Adrenal gland (tissue), 12 donors: ENCODE data around the gene TCERG1L. TPM values are rescaled to one million over a fixed set of nuclear protein-coding genes. Genes with fewer than 3 reads are reported as not detected.
A peak's percentile ranks its signal among the peaks of the same experiment; 100 is the strongest.

ENCODE experiments used
- DNase-seq, 7 donors: peaks; one replicate each; pipeline ENCODE4 v3.0.0-alpha.2; 2019 to 2020
- H3K27ac ChIP-seq, 5 donors: fragments of 200-600 bp; sonication (generic) in 4 of 5; 1 replicate in 3 of 5; 2 replicates in 2 of 5; pipeline versions ENCODE4 v1.5.1 to v1.8.0; 2016 to 2020; ENCODE audit warnings: mild to moderate bottlenecking in 1 of 5
- H3K27me3 ChIP-seq: fragments of 200-600 bp; 2 replicates; pipeline ENCODE4 v1.8.0; 2021
- H3K36me3 ChIP-seq, 2 donors: fragments of 200-600 bp; replicated peaks in 1 of 2; 1 replicate in 1 of 2; 2 replicates in 1 of 2; pipeline versions ENCODE4 v1.5.1 to v1.8.0; 2018 to 2022
- H3K4me1 ChIP-seq, 2 donors: fragments of 200-600 bp; replicated peaks in 1 of 2; 1 replicate in 1 of 2; 2 replicates in 1 of 2; pipeline versions ENCODE4 v1.5.1 to v1.8.0; 2018 to 2021
- H3K4me3 ChIP-seq, 4 donors: fragments of 200-600 bp; sonication (generic) in 3 of 4; one replicate each; pipeline ENCODE4 v1.5.1; 2016 to 2018
- H3K9me3 ChIP-seq, 3 donors: fragments of 200-600 bp; sonication (generic) in 1 of 3; replicated peaks in 1 of 3; 1 replicate in 2 of 3; 2 replicates in 1 of 3; pipeline versions ENCODE4 v1.5.1 to v1.8.0; 2016 to 2021
- CTCF ChIP-seq, 6 experiments: fragments of 450-650 bp in 4 of 6; fragments of 200-600 bp in 2 of 6; sonication (generic) in 1 of 6; IDR thresholded peaks; 1 replicate in 5 of 6; 2 replicates in 1 of 6; pipeline versions ENCODE4 v1.5.1 to v1.8.0; 2016 to 2021; ENCODE audit warnings: antibody characterized with exemption in 6 of 6, mild to moderate bottlenecking in 2 of 6, moderate library complexity in 1 of 6
- POLR2A ChIP-seq, 2 donors: fragments of 450-650 bp; IDR thresholded peaks; one replicate each; pipeline ENCODE4 v1.6.1; 2017; ENCODE audit warnings: antibody characterized with exemption in 2 of 2, mild to moderate bottlenecking in 2 of 2, moderate library complexity in 1 of 2
- WGBS, 4 donors: extraction: QIAGEN DNeasy Blood & Tissue Kit in 2 of 4; methylation state at CpG; one replicate each; pipeline versions ENCODE4 v1.1.5 to v1.1.7; 2013 to 2017; 5-methylcytosine and 5-hydroxymethylcytosine counted together
- intact Hi-C, 2 donors: fragments of 100-400 bp; cut with DNase I; formaldehyde crosslinking; loops; one replicate each; pipeline versions ENCODE4 v1.14.1 to v1.15.0; 2022 to 2023
- polyA plus RNA-seq, 3 donors: library from polyadenylated mRNA; stranded (reverse); fragments of 200-250 nt in 2 of 3; fragments of 350-450 nt in 1 of 3; fragmentation: Illumina TruSeq in 1 of 3; extraction: RNeasy Lipid Tissue Mini Kit (QIAGEN cat#74804) in 1 of 3; gene quantifications; one replicate each; pipeline ENCODE4 v1.2.3, GENCODE V29; 2013 to 2014
- total RNA-seq, 9 donors: library from RNA; depleted of rRNA in 4 of 9; stranded (reverse); fragments of >200 nt in 4 of 9; fragments of 120-200 nt in 1 of 9; fragmentation: NEBNext Ultra II Directional in 1 of 9; extraction: Animal tissue kit (Norgen Biotek cat#: 25700) in 1 of 9; gene quantifications; one replicate each; pipeline versions ENCODE4 v1.1.0 to v1.2.4, GENCODE V29; 2013 to 2023
- donor health status: healthy with polysubstance abuse.
- donor health status: Bipolar disorder and iron deficiency.
- donor health status: DM: yes; HTN: yes; CAD: no.
- donor health status: DM: no; HTN: no; CAD: no.
- donor health status: DM: no; HTN: no; CAD: no.
- donor health status: DM: yes; HTN: yes; CAD: no.

TCERG1L gene
- total and polyA plus RNA-seq, 12 donors: 0.17 to 3.4 (median 0.97) TPM

GRCh38 chr10:131273476-131273875, 38.0 kb downstream of the TCERG1L start:
- H3K27ac ChIP-seq: no peak overlapping the region
- no peaks in the 10 kb centered on the region for H3K27me3 ChIP-seq
- no peaks in the 10 kb centered on the region for H3K36me3 ChIP-seq
- H3K9me3 ChIP-seq: no peaks in the 10 kb centered on the region
- intact Hi-C loops: no loop called here
- no peak overlapping the region for H3K4me3 ChIP-seq
- DNase-seq: no peak
- TF ChIP-seq CTCF (IDR thresholded peaks at IDR 0.05): no peak
- TF ChIP-seq POLR2A (IDR thresholded peaks at IDR 0.05): no peak
- no peaks in the 10 kb centered on the region for H3K4me1 ChIP-seq
- WGBS, 4 donors: 78 to 90% (median 82%) methylated on average over 9 to 10 of the region's 10 CpGs

GRCh38 chr10:131272897-131273451, 38.5 kb downstream of the TCERG1L start:
- DNase-seq: no peak

GRCh38 chr10:131271966-131272365, 39.6 kb downstream of the TCERG1L start:
- intact Hi-C loops: no loop called here
- peaks cover 4% of the 10 kb centered on the region for H3K27me3 ChIP-seq
- 89 to 93% (median 91%) methylated on average over 11 to 12 of the region's 12 CpGs for WGBS, 4 donors
- no peaks in the 10 kb centered on the region for H3K4me1 ChIP-seq
- DNase-seq: no peak
- no peaks in the 10 kb centered on the region for H3K36me3 ChIP-seq
- H3K27ac ChIP-seq: no peak overlapping the region
- H3K4me3 ChIP-seq: no peak overlapping the region
- TF ChIP-seq CTCF (IDR thresholded peaks at IDR 0.05) (no peak), POLR2A (IDR thresholded peaks at IDR 0.05) (no peak)
- H3K9me3 ChIP-seq: no peaks in the 10 kb centered on the region

More at GRCh38 chr10:131272897-131273451, 38.5 kb downstream of the TCERG1L start:
- H3K4me3 ChIP-seq: no peak overlapping the region
- no peaks in the 10 kb centered on the region for H3K36me3 ChIP-seq
- H3K27me3 ChIP-seq: peaks cover under 1% of the 10 kb centered on the region
- H3K9me3 ChIP-seq: no peaks in the 10 kb centered on the region
- intact Hi-C loops: no loop called here
- 77 to 91% (median 82%) methylated on average over 6 to 15 of the region's 15 CpGs for WGBS, 4 donors
- no peaks in the 10 kb centered on the region for H3K4me1 ChIP-seq
- TF ChIP-seq POLR2A (IDR thresholded peaks at IDR 0.05) (no peak), CTCF (IDR thresholded peaks at IDR 0.05) (no peak)
- H3K27ac ChIP-seq: no peak overlapping the region

- no peaks in the 10 kb centered on the region for H3K4me1 ChIP-seq
- peak in 1 of 7 donors; percentile 35 for DNase-seq
- H3K27me3 ChIP-seq: peaks cover 4% of the 10 kb centered on the region
- H3K9me3 ChIP-seq: no peaks in the 10 kb centered on the region
- H3K4me3 ChIP-seq: no peak overlapping the region
- H3K27ac ChIP-seq: no peak overlapping the region
- no peak for TF ChIP-seq CTCF (IDR thresholded peaks at IDR 0.05)
- no peak for TF ChIP-seq POLR2A (IDR thresholded peaks at IDR 0.05)
- WGBS, 4 donors: 69 to 80% (median 78%) methylated on average over 12 to 13 of the region's 13 CpGs
- intact Hi-C loops: no loop called here
- H3K36me3 ChIP-seq: no peaks in the 10 kb centered on the region
These were observed 40.2 kb downstream of the TCERG1L start for GRCh38 chr10:131271195-131271880.
